ENCODE results near the gene SPC24. TPM values are rescaled to one million over a fixed set of nuclear protein-coding genes. Genes with fewer than 3 reads are reported as not detected.
"Not testable (repeated sequence)": the region's sequence is repeated elsewhere in the genome, so short reads cannot be mapped to it uniquely, and the experiment has no call there.

SPC24 gene
- total RNA-seq, 1 experiment from 2014 or later: 98.0 TPM

GRCh38 chr19:11131471-11131870 is 24.1 kb downstream of the SPC24 start:
- no peak for DNase-seq (ENCODE audit: low spot score)

GRCh38 chr19:11130824-11131455 is 24.6 kb downstream of the SPC24 start:
- DNase-seq (ENCODE audit: low spot score): peak; percentile 82

- no peak for DNase-seq (ENCODE audit: low spot score)
Observed at GRCh38 chr19:11127905-11128304, 27.7 kb downstream of the SPC24 start.

- DNase-seq (ENCODE audit: low spot score): peak; percentile 75
Observed at GRCh38 chr19:11125994-11126685, 29.4 kb downstream of the SPC24 start.

DNA sequence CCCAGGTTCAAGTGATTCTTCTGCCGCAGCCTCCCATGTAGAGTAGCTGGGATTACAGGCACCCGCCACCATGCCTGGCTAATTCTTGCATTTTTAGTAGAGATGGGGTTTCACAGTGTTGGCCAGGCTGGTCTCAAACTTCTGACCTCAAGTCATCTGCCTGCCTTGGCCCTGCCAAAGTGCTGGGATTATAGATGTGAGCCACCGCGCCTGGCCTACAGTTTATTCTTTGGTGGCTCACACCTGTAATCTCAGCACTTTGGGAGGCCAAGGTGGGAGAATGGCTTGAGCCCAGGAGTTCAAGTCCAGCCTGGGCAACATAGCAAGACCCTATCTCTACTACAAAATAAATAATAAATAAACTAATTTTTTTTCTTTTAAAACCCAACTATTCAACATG is 31.4 kb downstream of the SPC24 start:
- not testable (repeated sequence) for DNase-seq (ENCODE audit: low spot score)

GRCh38 chr19:11123114-11123513 is 32.5 kb downstream of the SPC24 start:
- DNase-seq (ENCODE audit: low spot score): no peak

DNA sequence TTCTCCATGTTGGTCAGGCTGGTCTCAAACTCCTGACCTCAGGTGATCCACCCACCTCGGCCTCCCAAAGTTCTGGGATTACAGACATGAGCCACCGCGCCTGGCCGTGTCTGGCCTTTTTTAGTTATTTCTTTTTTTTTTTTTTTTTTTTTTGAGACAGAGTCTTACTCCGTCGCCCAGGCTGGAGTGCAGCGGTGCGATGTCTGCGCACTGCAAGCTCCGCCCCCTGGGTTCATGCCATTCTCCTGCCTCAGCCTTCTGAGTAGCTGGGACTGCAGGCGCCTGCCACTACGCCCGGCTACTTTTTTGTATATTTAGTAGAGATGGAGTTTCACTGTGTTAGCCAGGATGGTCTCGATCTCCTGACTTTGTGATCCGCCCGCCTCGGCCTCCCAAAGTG is 33.6 kb downstream of the SPC24 start:
- not testable (repeated sequence) for DNase-seq (ENCODE audit: low spot score)

DNA sequence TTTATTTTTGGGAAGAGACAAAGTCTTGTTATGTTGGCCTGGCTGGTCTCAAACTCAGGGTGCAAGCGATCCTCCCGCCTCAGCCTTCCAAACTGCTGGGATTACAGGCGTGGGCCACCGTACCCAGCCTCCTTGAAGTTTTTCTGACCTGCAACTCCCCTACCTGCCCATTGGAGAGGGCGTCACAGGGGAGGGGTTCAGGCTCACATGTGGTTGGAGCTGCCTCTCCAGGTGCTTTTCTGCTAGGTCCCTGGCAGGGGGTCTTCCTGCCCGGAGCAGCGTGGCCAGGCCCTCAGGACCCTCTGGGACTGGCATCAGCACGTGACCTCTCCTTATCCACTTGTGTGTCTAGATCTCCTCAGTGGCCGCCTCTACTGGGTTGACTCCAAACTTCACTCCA is 39.1 kb downstream of the SPC24 start:
- no peak for DNase-seq (ENCODE audit: low spot score)

DNA sequence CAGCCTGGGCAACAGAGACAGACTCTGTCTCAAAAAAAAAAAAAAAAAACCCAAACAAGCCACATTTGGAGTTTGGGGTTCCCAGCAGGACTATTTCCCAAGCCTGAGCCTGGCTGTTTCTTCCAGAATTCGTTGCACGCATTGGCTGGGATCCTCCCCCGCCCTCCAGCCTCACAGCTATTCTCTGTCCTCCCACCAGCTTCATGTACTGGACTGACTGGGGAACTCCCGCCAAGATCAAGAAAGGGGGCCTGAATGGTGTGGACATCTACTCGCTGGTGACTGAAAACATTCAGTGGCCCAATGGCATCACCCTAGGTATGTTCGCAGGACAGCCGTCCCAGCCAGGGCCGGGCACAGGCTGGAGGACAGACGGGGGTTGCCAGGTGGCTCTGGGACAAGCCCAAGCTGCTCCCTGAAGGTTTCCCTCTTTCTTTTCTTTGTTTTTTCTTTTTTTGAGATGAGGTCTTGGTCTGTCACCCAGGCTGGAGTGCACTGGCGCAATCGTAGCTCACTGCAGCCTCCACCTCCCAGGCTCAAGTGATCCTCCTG is 39.6 kb downstream of the SPC24 start:
- no peak for DNase-seq (ENCODE audit: low spot score)

DNA sequence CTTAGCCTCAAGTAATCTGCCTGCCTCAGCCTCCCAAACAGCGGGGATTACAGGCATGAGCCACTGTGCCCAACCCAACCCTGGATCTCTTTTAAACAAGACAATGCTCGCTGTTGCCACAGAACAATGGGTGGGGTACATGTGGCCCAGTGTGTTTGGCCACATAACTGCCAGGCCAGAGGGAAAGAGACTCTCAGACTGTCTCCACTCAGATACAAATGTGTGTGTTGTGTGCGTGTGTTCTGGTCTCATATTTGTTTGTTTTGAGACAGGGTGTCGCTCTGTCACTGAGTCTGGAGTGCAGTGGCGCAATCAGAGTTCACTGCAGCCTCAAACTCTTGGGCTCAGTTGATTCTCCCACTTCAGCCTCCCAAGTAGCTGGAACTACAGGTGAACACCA is 40.5 kb downstream of the SPC24 start:
- no peak for DNase-seq (ENCODE audit: low spot score)

GRCh38 chr19:11113140-11113708 is 42.4 kb downstream of the SPC24 start:
- no peak for DNase-seq (ENCODE audit: low spot score)

DNA sequence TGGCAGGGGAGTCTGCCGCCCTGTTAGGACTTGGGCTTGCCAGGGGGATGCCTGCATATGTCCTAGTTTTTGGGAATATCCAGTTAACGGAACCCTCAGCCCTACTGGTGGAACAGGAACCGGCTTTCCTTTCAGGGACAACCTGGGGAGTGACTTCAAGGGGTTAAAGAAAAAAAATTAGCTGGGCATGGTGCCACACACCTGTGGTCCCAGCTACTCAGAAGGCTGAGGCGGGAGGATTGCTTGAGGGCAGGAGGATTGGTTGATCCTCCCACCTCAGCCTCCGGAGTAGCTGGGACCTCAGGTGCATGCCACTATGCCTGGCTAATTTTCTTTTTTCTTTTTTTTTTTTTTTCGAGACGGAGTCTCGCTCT is 43.8 kb downstream of the SPC24 start:
- no peak for DNase-seq (ENCODE audit: low spot score)

DNA sequence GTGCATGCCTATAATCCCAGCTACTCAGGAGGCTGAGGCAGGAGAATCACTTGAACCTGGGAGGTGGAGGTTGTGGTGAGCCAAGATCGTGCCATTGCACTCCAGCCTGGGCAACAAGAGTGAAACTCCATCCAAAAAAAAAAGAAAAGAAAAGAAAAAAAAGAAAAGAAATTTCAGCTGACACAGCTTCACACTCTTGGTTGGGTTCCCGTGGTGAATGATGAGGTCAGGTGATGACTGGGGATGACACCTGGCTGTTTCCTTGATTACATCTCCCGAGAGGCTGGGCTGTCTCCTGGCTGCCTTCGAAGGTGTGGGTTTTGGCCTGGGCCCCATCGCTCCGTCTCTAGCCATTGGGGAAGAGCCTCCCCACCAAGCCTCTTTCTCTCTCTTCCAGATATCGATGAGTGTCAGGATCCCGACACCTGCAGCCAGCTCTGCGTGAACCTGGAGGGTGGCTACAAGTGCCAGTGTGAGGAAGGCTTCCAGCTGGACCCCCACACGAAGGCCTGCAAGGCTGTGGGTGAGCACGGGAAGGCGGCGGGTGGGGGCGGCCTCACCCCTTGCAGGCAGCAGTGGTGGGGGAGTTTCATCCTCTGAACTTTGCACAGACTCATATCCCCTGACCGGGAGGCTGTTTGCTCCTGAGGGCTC is 44.3 kb downstream of the SPC24 start:
- DNase-seq (ENCODE audit: low spot score): no peak

- DNase-seq (ENCODE audit: low spot score): no peak
Observed at GRCh38 chr19:11108746-11109145, 46.8 kb downstream of the SPC24 start.

GRCh38 chr19:11106477-11106876 is 49.1 kb downstream of the SPC24 start:
- DNase-seq (ENCODE audit: low spot score): no peak

GRCh38 chr19:11105014-11105636 is 50.5 kb downstream of the SPC24 start:
- no peak for DNase-seq (ENCODE audit: low spot score)

DNA sequence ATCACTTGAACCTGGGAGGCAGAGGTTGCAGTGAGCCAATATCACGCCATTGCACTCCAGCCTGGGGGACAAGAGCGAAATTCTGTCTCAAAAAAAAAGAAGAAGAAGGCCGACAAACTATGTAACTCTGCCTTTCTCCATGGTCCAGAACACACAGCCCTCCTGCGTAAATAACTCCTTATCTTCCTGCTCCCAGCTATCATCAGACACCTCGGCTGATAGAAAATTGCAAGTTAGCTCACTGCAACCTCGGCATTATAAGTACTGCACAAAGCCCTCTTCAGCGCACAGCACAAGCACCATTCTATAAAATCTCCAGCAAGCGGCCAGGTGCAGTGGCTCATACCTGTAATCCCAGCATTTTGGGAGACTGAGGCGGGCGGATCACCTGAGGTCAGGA is 51.9 kb downstream of the SPC24 start:
- not testable (repeated sequence) for DNase-seq (ENCODE audit: low spot score)

- no peak for DNase-seq (ENCODE audit: low spot score)
Observed at GRCh38 chr19:11102944-11103343, 52.6 kb downstream of the SPC24 start.

DNA sequence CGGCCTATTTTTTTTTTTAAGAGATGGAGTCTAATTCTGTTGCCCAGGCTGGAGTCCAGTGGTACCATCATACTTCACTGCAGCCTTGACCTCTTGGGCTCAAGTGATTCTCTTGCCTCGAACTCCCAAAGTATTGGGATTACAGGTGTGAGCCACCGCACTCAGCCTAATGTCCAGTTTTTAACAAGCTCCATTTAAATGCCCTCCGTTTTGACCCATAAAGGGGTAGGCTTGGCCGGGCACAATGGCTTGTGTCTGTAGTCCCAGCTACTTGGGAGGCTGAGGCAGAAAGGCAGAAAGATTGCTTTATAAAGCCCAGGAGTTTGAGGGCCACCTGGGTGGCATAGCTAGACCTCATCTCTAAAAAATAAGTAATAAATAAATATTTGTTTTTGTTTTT is 54.5 kb downstream of the SPC24 start:
- no peak for DNase-seq (ENCODE audit: low spot score)

GRCh38 chr19:11100049-11100448 is 55.5 kb downstream of the SPC24 start:
- no peak for DNase-seq (ENCODE audit: low spot score)

DNA sequence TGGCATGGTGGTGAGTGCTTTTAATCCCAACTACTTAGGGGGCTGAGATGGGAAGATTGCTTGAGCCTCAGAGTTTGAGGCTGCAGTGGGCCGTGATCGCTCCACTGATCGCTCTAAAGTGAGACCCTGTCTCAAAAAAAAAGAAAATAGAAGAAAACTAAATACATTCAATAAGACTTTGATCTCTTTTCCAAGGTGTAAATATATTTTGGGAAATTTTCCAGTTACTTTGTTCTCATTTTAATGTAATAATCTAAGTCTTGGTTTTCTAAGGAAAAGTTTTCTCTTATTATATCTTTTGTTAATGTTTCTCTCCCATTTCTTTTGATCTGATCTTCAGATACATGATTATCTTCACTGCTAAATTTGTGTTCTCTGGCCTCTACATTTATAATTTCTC is 56.7 kb downstream of the SPC24 start:
- DNase-seq (ENCODE audit: low spot score): no peak

- no peak for DNase-seq (ENCODE audit: low spot score)
Observed at GRCh38 chr19:11098327-11098726, 57.3 kb downstream of the SPC24 start.

Measured in HT-29 (cell line).